ENCODE results near the gene TGM6. TPM values are rescaled to one million over a fixed set of nuclear protein-coding genes. Genes with fewer than 3 reads are reported as not detected.

TGM6 gene
- total RNA-seq, 4 donors from 2014 or later = not detected

DNA sequence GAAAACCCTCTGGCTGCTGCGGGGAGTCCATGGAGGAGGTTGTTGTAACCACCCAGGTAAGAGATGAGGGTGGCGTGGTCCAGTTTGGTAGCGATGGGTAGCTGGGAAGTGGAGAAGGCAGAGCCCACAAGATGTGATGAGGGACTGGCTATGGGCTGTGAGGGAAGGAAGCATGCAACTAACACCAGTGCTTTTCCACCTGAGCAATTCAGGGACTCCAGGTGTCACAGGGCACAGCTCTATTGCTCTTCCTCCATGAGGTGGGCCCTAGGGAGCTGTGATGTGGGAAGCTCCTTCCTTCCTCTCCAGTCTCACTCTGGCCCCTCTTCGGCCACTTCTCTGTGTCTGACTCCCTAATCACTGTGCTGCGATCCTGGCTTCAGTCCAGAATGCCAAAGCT lies 32.4 kb upstream of the TGM6 start:
- ATAC-seq (ENCODE audit: low FRiP score) = no peak

DNA sequence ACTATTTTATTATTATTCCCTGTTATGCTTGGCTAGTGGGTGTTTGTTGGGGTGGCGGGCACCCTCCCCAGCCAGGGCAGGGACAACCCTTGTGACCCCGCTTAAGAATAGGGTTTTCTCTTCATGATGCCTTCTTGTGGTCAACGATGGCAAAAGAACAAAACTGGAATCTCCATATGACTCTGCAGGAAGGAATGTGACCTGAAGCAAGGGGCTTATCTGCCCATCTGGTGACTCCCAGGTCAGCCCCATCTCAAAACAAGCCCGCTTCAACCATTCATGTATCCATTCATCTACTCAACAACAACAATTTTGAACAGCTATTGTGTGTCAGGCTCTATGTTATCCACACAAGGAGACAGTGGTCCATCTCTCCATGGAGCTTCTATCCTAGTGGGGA lies 30.9 kb upstream of the TGM6 start:
- TF ChIP-seq, protein P1, sequence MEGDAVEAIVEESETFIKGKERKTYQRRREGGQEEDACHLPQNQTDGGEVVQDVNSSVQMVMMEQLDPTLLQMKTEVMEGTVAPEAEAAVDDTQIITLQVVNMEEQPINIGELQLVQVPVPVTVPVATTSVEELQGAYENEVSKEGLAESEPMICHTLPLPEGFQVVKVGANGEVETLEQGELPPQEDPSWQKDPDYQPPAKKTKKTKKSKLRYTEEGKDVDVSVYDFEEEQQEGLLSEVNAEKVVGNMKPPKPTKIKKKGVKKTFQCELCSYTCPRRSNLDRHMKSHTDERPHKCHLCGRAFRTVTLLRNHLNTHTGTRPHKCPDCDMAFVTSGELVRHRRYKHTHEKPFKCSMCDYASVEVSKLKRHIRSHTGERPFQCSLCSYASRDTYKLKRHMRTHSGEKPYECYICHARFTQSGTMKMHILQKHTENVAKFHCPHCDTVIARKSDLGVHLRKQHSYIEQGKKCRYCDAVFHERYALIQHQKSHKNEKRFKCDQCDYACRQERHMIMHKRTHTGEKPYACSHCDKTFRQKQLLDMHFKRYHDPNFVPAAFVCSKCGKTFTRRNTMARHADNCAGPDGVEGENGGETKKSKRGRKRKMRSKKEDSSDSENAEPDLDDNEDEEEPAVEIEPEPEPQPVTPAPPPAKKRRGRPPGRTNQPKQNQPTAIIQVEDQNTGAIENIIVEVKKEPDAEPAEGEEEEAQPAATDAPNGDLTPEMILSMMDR (IDR thresholded peaks at IDR 0.05) = no peak
- ATAC-seq (ENCODE audit: low FRiP score) (no peak), DNase-seq (ENCODE audit: low spot score) (no peak)

More for the DNA sequence above, 32.4 kb upstream of the TGM6 start:
- DNase-seq (ENCODE audit: low spot score) = no peak
- TF ChIP-seq, protein P1 (IDR thresholded peaks at IDR 0.05) = no peak

DNA sequence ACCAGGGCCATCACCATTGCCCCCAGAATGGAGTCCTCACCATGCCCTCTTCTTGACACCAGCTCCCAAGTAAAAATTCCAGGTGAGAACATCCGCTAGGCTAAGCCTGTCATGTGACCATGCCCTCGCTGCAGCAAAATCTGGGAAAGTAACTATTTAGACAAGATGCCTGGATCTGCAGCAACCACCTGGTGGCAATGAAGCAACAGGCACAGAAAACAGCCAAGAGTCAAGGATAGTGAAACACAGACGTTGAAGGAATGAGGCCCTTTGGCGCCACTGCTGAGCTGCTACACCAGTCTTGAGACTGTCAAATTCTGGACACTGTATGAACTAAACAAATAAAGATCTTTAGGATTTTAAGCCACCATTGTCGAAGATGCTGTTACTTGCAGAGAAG lies 30.1 kb upstream of the TGM6 start:
- ATAC-seq (ENCODE audit: low FRiP score) = no peak
- DNase-seq (ENCODE audit: low spot score) = no peak
- TF ChIP-seq, protein P1 (IDR thresholded peaks at IDR 0.05) = no peak

DNA sequence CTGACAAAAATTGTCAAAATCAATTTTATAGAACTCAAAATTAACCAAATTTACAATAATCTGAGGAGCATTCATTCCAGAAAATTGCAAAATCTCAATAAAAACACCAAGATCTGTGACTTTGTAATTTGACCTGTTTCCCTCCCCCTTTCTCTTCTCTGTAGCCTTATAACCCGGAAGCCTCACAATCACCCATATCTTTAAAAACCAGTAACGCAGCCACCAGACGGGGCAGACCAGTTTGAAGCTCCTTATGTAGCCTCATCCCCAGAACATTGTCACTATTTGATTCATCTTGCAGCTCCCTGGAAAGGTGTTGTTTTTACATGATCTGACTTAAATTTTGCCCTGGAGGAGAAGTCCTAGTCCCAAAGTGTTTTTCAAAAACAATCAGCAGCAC lies 27.5 kb upstream of the TGM6 start:
- DNase-seq (ENCODE audit: low spot score) = no peak
- no peak for ATAC-seq (ENCODE audit: low FRiP score)
- TF ChIP-seq, protein P1 (IDR thresholded peaks at IDR 0.05) = no peak

DNA sequence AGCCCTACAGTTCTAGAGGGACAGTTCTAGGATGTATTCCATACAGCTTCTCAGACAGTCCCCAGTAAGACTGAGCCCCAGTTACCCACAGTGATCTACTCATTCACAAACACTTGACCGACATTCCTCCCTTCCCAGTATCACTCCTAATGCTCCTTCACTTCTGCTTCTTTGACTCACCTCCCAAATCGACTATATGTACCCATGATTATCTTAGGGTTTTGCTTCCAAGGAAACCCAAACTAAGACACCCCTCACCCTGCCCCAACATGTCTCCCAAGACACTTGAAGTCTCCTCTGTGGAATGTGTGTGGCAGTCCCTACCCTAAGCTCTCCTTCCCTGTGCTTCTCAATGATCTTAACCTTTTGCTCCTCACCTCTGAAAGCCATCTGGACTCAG lies 23.6 kb upstream of the TGM6 start:
- ATAC-seq (ENCODE audit: low FRiP score) = no peak
- TF ChIP-seq, protein P1 (IDR thresholded peaks at IDR 0.05) = no peak
- DNase-seq (ENCODE audit: low spot score) = no peak

DNA sequence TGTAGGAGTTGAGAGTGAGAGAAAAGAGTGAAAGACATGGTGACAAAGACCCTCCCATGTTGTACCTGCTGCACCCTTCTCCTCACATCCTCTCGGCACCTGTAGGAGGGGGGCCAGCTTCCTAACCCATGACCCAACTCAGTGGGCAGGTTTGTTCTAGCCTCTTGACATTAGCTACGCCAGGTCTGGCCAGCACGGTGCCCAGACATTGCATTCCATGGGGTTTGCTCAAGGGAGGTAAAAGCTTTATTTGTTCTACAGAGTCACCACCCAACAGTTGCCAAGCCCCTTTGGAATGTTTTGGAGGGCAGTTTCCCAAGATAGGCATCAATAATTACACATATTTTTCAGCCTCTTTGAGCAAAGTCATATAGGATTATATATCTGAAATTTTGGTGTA lies 22.7 kb upstream of the TGM6 start:
- ATAC-seq (ENCODE audit: low FRiP score) (no peak), DNase-seq (ENCODE audit: low spot score) (no peak)
- TF ChIP-seq, protein P1 (IDR thresholded peaks at IDR 0.05) = no peak

DNA sequence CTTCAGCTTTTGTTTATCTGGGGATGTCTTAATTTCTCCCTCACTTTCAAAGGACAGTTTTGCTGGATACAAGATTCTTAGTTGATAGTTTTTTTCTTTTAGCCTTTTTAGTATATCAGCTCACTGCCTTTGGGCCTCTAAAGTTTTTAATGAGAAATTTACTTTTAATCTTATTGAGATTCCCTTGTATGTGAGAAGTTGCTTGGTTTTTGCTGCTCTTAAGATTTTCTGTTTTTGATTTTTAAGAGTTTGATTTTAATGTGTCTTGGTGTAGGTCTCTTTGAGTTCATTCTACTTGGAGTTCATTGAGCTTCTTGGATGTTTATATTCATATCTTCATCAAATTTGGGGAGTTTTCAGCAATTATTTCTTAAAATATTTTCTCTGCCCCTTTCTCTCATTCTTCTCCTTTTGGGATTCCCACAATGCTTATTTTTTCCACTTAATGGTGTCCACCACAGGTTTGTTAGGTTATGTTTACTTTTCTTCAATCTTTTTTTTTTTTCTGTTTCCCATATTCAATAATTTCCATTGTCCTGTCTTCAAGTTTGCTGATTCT lies 19.6 kb upstream of the TGM6 start:
- TF ChIP-seq, protein P1 (IDR thresholded peaks at IDR 0.05) = no peak
- DNase-seq (ENCODE audit: low spot score) (no peak), ATAC-seq (ENCODE audit: low FRiP score) (no peak)

Measured in omental fat pad (tissue), 4 donors.